ENCODE data around the gene TRAF5.
"Not testable (repeated sequence)": the region's sequence is repeated elsewhere in the genome, so short reads cannot be mapped to it uniquely, and the experiment has no call there.

Gene TRAF5

GRCh38 chr1:211319892-211320291, 6.7 kb upstream of the TRAF5 start:
- no peak for DNase-seq (ENCODE audit: extremely low read depth, low read depth)
- TF ChIP-seq, protein P1, sequence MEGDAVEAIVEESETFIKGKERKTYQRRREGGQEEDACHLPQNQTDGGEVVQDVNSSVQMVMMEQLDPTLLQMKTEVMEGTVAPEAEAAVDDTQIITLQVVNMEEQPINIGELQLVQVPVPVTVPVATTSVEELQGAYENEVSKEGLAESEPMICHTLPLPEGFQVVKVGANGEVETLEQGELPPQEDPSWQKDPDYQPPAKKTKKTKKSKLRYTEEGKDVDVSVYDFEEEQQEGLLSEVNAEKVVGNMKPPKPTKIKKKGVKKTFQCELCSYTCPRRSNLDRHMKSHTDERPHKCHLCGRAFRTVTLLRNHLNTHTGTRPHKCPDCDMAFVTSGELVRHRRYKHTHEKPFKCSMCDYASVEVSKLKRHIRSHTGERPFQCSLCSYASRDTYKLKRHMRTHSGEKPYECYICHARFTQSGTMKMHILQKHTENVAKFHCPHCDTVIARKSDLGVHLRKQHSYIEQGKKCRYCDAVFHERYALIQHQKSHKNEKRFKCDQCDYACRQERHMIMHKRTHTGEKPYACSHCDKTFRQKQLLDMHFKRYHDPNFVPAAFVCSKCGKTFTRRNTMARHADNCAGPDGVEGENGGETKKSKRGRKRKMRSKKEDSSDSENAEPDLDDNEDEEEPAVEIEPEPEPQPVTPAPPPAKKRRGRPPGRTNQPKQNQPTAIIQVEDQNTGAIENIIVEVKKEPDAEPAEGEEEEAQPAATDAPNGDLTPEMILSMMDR (IDR thresholded peaks at IDR 0.05; ENCODE audit: low read depth, low read length), result no peak

DNA sequence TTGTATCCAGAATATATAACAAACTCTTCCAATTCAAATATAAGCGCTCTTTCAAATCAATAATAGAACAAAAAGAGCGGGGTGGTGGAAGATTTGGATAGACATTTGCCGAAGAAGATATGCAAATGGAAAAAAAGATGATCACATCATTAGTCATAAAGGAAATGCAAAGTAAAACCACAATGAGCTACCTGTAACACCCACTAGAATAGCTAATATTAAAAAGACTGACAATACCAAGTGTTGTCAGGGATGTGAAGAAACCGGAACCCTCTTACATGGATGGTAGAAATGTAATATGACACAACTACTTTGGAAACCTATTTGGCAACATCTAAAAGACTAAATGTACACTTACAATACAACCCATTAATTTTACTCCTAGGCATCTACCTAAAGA, 5.7 kb upstream of the TRAF5 start:
- DNase-seq (ENCODE audit: extremely low read depth, low read depth), result no peak
- TF ChIP-seq, protein P1 (IDR thresholded peaks at IDR 0.05; ENCODE audit: low read depth, low read length), result no peak

DNA sequence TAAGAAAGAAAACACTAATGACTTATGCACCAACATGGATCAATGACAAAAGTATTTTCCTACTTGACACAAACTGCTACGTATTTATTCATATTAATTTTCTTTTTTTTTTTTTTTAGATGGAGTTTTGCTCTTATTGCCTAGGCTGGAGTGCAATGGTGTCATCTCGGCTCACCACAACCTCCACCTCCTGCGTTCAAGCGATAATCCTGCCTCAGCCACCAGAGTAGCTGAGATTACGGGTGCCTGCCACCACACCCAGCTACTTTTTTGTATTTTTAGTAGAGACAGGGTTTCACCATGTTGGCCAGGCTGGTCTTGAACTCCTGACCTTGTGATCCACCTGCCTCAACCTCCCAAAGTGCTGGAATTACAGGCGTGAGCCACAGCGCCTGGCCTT, 5.0 kb upstream of the TRAF5 start:
- DNase-seq (ENCODE audit: extremely low read depth, low read depth), result not testable (repeated sequence)

DNA sequence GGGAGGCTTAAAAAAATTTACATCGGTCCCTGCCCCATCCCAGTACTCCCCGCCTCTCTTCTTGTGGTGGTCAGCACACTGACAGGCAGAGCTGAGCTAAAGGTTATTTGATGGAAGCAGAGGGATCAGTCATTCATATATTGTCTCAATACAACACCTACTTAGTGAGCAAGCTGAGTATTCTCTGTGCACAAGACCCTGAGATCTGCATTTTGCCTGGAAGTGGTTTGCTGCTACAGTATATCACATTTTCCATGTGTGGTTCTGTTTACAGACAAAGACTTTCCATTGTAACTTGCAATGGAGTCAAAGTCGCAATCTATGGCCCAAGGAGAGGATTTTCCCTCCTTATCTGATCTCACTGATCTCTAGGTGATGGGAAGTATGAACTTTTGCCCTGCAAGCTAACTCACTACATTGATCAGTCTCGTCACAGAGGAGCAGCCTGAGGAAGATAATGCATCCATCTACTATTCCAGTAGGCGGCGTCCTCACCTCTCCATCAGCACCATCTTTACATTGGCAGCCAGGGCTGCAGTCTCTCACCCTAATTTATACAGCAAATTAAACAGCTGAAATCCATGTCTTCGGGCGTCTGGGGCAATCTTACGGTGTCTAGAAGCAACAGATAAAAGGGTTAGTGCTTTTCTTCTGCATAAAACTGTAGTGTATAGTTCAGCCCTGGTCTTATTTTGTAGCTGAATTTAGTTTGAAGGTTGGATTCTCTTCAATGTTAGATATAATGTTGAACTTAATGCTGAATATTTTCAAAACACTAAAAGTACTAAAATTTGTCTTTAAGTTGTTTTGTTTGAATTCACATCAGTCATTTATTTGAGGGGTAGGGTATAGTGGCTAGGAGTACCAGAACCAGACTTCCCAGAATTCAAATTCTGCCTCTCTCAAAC, 3.2 kb upstream of the TRAF5 start:
- no peak for DNase-seq (ENCODE audit: extremely low read depth, low read depth)
- TF ChIP-seq, protein P1 (IDR thresholded peaks at IDR 0.05; ENCODE audit: low read depth, low read length), result peak; percentile 92

GRCh38 chr1:211324992-211325775, 1.4 kb upstream of the TRAF5 start:
- TF ChIP-seq, protein P1 (IDR thresholded peaks at IDR 0.05; ENCODE audit: low read depth, low read length), result no peak
- DNase-seq (ENCODE audit: extremely low read depth, low read depth), result no peak

DNA sequence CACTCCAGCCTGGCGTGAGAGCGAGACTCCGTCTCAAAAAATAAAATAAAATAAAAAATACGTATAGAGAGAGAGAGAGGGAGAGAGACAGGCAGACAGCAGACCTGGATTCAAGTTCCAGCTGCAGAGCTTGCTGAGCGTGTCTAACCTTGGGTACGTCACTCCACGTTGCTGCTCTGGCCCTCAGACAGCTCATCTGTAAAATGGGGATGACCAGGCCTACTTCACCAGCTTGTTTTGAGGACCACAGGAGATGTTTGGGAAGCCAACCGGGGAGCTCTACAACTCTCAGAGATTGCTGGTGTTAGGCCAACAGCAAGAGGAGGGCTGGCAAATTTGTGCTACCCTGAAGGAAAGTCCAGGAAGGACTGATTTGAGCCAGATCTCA, 499 bp upstream of the TRAF5 start:
- DNase-seq (ENCODE audit: extremely low read depth, low read depth), result no peak
- TF ChIP-seq, protein P1 (IDR thresholded peaks at IDR 0.05; ENCODE audit: low read depth, low read length), result no peak

DNA sequence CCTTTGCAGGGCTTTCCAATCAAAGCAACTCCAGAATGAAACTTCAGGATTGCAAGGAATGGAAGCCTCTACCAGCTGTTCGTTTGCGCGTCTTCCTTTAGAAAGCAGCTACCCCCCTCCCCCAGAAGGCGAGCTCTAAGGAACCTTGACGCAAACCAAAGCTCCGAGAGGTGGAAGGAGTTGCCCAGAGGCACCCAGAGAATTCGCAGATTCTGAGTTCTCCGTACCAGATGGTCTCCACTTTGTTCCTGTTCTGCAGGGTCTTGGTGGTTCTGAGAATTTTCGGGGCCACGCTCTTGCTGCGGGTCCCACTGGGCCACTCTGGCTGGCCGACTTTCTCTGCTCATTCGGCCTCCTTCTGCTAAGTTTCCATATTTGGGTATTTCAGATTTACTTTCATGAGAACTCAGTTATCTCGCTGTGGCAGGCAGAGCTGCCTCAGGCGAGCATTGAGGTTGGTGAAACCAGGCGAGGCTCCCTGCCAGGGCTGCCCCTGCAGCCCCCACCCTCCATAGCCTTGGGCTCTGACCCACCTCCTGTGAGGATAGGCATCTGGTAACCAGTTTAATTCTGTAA, 801 bp downstream of the TRAF5 start:
- no peak for DNase-seq (ENCODE audit: extremely low read depth, low read depth)
- TF ChIP-seq, protein P1 (IDR thresholded peaks at IDR 0.05; ENCODE audit: low read depth, low read length), result no peak

Data from AG09319 (cell line).